GM18909 (cell line): Measurements from ENCODE around the gene HSPA9.

Experiments
- ATAC-seq: cut with Tn5 transposase; IDR thresholded peaks from one replicate; pipeline ENCODE4 v1.9.1; 2021; ENCODE audit warnings: mild to moderate bottlenecking; ENCODE audit not compliant: unreplicated experiment, poor library complexity

The HSPA9 gene

DNA sequence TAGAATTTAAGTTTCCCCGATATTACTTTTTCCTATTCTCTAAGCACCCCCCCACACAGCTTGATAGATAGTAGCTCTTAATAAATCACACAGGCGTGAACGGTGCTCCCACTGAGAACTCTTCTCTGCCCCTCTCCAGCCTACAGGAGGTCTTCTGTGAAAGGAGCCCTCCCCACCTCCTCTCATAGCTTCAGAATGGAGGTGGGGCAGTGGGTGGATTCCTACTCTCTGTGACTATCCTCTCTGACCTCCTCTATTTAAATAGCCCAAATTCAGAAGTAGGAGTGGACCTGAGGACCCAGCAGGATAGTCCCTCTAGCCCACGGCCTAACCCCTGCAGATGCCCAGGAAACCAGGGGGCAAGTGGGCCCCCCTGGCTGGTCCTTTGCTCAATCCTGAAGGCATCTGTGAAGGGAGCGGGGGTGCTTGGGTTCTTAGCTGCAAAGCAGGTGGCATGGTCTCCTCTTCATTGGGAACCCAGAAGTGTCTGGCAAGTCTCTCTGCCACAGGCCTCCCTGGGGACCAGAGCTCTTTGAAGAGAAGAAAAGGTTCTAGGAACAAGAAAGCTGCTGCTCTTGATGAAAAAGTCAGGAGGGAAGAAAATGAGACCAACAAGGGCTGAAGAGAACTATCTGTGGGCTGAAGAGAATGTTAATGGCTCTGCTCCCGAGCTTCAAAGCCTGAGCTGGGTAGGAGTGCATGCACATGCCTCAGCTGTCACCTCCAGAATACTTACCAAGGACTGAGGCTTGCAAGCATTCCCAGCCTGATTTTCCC lies 21.1 kb upstream of the HSPA9 start:
- no peak for ATAC-seq

DNA sequence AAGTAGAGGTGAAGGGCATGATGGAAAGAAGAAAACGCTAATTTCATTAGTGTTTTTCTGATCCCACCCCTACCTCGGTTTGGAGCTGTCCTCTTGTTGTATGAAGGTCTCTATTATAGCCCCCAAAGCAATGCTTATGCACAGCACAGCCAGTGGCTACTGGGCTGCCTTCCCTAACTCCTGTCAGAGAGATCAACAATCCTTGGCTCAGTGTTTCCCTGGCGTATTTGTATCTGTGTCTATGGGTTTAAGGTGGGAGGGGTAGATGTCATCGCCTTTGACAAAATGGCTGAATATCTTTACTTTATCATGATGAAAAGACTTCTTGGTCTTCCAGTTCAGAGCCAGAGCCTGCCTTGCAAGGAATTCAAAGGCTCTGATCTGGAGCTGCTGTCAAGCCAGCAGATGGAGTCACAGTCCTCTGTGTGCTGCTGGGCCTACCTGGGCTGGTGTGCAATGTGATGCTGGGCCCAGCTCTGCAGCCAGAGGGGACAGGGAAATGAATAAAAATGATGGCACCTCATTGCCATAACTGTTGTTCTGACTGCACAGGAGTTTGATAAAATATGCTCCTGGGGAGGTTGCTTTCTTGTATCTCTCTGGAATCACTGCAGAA lies 20.1 kb upstream of the HSPA9 start:
- ATAC-seq, result no peak

DNA sequence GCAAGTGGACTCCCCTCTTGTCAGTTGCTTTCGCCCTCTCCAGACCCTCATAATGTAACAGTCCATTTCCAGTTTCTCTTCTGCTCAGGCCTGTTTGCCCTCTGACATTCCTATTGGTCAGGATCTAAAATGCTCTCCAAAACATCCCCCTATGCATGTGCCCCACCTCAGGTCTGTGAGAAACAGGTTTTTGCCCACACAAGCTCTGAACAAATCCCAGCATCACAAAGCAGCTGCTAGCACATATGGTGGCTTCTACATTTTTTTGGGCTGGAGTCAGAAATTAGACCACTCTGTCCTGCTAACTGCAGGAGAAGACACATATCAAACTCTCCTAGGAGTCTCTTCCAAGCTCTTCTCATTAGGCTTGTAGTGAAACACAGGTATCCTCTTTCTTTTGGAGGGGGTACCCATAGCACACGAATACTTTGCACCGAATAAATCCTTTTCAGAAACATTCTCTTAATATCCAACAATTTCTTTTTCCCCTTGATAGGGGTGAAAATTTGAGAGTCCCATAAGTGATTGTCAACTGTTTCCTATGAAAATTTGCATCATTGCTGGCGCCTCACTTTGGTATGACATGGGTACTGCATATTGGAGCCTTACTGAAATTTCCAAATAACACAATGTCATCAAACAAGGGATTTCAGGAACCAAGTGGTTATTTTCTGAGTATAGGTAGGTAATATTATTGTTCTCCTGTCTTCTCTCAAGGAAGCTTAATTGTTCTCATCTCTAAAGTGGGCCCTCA lies 19.3 kb upstream of the HSPA9 start:
- no peak for ATAC-seq

DNA sequence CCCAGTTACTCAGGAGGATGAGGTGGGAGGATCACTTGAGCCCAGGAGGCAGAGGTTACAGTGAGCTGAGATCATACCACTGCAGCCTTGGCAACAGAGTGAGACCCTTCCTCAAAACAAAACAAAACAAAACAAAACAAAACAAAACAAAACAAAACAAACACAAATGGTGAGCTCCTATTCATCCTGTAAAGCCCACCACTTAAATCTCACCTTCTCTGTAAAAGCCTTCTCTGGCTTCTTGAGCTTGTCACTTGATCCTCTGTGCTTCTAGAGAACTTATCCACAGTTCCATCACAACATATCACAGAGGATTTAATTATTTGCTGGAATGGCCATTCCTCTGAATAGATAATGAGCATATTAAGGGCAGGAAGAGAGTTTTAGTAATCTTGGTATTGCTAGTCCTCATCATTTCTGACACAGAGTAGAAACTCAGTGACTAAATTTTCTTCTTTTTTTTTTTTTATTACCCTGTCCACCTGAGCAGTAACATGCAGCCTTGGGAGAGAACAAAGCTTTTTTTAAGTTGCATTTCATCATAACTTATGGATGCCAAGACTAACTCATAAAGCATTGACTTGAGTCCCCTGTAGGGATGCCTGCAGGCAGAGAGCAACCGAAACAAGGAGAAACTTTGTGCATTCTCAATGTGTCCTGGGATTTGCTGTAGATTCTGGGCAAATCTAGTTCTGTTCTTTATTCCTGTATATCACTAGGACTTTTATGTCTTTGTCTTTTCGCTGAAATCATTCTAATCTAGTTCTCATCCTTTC lies 13.0 kb upstream of the HSPA9 start:
- ATAC-seq, result no peak

DNA sequence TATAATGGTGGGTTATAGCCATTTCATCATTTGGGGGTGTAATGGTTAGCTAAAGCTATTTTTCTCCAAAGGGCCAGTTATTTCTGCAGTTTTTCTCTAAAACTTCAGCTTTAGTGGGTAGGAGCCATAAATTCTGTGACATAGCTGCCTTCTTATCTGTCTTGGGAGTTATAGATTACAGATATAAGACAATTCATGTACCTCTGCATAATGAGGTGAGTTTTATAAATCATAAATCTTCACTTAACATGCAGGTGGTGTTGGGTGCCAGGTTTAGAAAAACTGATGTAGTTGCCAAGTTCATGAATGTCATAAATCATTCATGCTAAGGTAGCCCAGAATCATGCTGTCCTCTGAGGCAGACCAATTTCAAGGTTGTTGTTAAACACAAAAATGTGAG lies 10.0 kb upstream of the HSPA9 start:
- no peak for ATAC-seq

DNA sequence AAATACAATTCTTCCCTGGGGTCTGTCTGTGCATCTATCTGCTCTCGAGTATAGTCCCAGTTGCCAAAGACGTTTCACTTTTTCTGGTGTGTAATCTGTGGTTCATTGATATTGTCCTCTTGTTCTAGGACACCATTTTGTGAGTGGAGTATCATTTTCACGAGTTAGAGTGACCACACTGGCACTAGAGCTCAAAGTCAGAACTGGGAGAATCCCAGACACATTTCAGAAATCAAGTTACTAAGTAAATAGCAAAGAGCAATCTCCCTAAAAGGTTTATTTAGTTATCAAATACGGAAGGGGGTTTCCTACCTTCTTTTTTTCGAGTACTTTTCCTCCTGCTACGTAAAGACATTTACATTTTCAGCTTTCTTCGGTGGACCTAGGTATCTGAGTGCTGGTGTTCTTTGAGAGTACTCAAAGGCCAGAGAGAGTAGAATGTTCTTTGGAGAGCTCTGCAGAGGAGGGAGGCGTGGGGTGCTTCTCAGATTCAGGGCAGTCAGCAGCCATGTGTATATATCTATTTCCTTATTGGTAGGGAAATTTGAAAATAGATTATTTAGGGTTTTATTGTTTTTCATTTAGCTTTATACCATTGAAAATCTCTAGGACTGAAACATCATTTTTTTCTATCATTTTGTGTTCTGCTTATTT lies 8.9 kb upstream of the HSPA9 start:
- no peak for ATAC-seq

DNA sequence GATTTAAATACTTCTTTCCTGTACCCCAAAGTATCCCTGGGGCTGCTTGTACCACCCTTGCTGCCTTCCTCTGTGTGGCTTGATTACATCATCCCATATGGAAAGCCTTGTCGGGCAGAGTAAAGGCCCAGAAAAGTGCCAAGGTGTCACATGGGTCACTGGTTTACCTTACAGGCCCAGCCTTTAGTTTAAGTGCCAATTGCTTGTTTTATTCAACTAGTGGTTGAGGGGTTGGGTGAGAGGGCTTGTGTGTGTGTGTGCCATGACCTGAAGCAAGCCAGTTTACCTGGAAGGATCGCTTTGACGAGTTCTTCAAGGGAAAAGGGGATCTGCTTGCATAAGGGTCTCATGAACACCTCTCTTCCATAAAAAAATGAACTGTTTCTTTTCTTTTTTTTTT lies 7.8 kb upstream of the HSPA9 start:
- ATAC-seq, result no peak

DNA sequence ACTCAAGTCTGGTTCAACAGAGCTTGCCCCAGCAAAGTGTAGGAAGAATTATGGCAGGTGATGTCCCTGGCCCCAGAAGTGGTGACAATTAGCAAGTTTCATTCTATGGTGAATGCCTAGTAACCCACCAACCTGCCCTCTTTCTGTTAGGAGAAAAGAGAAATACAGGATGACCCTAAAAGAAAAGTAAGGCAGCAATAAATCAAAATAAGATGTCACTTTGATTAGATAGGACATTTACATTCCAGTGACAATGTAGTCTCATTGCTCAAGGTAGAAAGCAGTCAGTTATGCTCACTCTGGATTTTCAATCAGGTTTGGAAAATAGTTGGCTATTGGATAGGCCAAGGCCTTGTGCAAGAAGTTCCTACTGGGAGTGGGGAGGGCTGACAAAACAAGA lies 5.6 kb upstream of the HSPA9 start:
- ATAC-seq, result no peak

DNA sequence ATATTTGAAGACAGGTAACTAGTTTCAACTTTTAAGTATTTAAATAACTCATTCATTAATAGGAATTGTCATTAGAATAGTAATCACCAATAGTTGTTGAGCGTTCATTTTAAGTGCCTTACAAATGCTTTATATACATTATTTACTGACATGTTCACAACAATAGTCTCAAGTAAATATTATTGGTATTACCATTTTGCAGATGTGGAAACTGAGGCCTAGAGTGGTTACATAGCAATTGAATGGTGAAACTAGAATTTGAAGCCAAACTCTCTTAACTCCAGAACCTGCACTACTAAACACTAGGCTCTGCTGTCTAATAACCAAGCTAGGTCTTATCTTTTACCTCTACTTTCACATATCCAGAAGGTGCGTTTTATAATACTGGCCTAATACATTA lies 4.8 kb upstream of the HSPA9 start:
- ATAC-seq, result no peak

DNA sequence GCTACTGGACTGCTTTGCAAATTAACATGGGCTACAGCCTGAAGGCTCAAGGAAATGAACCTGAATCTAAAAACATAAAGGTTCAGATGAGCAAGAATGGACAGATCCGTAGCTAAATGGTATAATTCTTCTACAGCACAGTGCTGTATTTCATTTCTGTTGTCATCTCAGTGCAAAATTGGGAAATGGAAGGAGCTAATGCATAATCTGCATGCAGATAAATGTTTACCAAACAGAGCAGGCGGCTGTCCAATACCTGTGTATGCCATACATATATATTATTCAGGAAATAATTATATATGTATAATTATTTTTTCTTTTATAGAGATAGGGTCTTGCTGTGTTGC lies 4.3 kb upstream of the HSPA9 start:
- ATAC-seq, result no peak

DNA sequence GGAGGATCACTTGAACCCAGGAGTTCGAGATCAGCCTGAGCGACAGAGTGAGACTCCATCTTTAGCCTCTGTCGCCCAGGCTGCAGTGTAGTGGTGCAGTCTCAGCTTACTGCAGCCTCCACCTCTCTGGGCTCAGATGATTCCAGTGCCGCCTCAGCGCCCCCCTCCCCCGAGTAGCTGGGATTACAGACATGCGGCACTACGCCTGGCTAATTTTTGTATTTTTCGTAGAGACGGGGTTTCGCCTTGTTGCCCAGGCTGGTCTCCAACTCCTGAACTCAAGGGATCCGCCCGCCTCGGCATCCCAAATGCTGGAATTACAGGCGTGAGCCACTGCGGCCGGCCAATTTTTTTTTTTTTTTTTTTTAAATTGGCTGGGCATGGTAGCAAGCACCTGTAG lies 2.3 kb upstream of the HSPA9 start:
- no peak for ATAC-seq

DNA sequence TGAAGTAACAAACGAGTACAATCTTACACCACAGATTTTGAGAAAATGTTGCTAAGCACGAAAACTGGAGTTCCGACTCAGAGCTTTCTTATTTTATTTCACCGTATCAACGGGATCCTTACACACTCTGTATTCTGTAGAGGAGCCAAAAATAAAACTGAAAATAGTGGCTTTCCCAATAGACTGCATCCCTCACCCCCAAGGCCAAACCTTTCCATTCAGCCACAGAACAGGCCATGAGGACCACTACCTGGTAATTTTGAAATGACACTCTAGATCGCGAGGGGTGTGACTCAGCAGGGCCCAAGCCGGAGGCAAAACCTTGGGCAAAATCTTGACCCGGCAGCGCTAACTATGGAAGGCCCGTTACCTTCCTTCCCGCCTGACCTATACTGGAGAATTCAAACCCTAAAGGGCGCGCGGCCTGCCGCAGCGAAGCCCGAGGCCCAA lies 432 bp downstream of the HSPA9 start:
- ATAC-seq, result no peak

DNA sequence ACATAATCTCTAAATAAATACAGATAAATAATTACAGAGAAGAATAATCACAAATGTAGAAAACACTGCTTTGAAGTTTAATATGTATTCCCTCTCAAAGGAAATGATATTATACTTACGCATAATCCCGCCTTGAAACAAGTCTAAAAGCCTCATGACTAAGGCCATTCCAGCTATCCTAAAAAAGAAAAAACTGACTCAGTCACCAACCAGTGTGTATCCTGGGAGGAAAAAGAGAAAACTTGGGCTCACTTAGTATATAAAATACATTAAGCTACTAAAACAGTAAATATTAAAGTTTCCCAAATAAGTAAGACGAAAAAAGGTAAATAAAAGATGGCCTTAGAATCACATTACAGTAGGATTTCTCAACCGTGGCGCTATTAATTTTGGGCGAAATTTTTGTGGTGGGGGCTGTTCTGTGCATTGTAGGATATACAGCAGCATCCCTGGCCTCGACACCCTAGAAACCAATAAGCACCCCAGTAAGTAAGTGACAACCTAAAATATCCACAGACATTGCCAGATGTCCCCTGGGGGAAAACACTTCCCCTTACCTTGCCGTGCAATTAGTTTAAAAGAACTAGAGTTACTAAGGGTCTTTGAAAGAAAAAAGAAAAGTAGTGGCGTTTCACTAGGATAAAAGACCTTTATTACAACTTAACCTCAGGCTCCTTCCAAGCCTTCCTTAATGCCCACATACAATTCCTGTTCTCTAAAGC lies 1.1 kb downstream of the HSPA9 start:
- ATAC-seq, result no peak

DNA sequence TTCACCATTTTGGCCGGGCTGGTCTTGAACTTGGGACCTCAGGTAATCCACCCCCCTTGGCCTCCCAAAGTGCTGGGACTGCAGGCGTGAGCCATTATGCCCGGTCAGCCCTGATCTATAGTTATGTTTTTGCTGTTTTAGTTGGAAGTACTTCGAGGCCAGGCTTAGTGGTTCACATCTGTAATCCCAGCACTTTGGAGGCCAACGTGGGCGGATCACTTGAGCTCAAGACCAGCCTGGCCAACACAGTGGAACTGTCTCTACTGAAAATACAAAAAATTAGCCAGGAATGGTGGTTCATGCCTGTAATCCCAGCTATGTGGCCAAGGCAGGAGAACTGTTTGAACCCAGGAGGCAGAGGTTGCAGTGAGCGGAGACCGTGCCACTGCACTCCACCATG lies 2.0 kb downstream of the HSPA9 start:
- no peak for ATAC-seq

DNA sequence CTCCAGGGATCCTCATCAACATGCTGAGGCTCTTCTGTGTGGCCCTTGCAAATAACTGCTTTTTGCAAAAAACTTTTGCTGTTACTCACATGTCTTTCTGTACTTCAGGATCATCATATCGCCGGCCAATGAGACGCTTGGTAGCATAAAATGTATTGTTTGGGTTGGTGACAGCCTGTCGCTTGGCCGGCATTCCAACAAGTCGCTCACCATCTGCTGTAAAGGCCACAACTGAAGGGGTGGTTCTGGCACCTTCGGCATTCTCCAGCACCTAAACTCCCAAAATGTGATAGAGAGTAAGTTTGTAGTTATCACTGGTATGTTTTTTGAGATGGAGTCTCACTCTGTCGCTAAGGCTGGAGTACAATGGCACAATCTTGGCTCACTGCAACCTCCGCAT lies 4.3 kb downstream of the HSPA9 start:
- no peak for ATAC-seq

DNA sequence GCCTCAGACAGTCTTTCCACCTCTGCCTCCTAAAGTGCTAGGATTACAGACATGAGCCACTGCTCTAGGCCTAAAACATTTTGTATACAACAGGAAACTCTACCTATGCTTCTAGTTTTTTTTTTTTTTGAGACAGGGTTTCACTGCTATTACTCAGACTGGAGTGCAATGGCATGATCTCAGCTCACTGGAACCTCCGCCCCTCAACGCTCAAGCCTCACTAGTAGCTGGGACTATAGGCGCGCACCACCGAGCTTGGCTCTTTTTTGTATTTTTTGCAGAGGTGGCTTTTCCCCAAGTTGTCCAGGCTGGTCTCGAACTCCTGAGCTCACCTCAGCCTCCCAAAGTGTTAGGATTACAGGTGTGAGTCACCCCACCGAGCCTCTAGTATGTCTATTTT lies 5.4 kb downstream of the HSPA9 start:
- no peak for ATAC-seq

DNA sequence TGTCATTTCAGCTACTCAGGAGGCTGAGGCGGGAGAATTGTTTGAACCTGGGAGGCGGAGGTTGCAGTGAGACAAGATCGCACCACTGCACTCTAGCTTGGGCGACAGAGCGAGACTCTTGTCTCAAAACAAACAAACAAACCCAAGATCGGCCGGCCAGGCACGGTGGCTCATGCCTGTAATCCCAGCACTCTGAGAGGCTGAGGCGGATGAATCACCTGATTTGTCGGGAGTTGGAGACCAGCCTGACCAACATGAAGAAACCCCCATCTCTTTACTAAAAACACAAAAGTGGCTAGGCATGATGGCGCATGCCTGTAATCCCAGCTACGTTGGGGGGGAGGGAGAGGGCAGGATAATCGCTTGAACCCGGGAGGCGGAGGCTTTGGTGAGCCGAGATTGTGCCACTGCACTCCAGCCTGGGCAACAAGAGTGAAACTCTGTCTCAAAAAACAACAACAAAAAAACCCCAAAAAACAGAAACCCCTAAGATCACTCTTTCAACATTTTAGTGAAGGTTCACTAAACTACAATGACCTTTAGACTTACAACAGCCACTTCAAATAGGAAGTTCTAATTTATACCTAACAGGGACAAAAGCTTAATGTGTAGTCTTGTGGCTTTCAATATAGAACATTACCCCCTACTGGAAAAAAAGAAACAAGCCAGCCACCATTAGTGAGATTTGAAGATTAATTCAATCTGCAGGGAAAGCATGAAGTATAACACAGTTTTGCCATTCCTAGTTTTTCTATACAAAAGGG lies 7.0 kb downstream of the HSPA9 start:
- no peak for ATAC-seq

DNA sequence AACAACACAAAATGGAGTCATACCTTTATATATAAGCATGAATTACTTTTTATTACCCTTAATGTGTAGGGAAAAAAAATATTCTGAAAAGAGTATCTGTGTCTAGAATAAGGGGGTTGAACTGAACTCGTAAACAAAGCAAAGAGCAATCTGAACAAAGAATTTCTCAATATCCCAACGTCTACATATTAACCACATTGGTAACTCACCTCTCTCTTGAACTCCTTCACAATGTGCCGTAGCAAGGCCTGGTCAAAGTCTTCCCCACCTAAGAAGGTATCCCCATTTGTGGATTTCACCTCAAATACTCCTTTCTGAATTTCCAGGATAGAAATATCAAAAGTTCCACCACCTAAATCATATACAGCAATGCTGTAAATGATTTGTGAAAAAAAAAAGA lies 8.4 kb downstream of the HSPA9 start:
- no peak for ATAC-seq
